Endodermal cell (in vitro differentiated cells): ENCODE data around the gene DNAH6. TPM values are rescaled to one million over a fixed set of nuclear protein-coding genes. Genes with fewer than 3 reads are reported as not detected.

Experiments
- DNase-seq: peaks from one replicate; pipeline ENCODE4 v3.0.0-alpha.2; 2017
- H3K27ac ChIP-seq: 2 replicates; pipeline ENCODE4 v1.5.1; 2013; ENCODE audit warnings: mild to moderate bottlenecking, low read depth, low read length, moderate library complexity
- H3K27me3 ChIP-seq: 2 replicates; pipeline ENCODE4 v1.6.1; 2013; ENCODE audit warnings: mild to moderate bottlenecking, low read length, moderate library complexity; ENCODE audit not compliant: insufficient read depth, control insufficient read depth, poor library complexity, severe bottlenecking
- H3K36me3 ChIP-seq: 2 replicates; pipeline ENCODE4 v1.7.0; 2013; ENCODE audit warnings: mild to moderate bottlenecking, low read length, moderate library complexity; ENCODE audit not compliant: control insufficient read depth, insufficient read depth
- H3K4me1 ChIP-seq: one replicate; pipeline ENCODE4 v1.7.0; 2013; ENCODE audit warnings: low read length; ENCODE audit not compliant: control insufficient read depth, insufficient read depth
- H3K4me3 ChIP-seq: 2 replicates; pipeline ENCODE4 v1.5.1; 2013; ENCODE audit warnings: mild to moderate bottlenecking, low read length, moderate library complexity
- H3K9ac ChIP-seq: 2 replicates; pipeline ENCODE4 v1.6.1; 2013; ENCODE audit warnings: mild to moderate bottlenecking, low read length, moderate library complexity; ENCODE audit not compliant: poor library complexity, severe bottlenecking; ENCODE audit errors: extremely low read depth
- H3K9me3 ChIP-seq: 2 replicates; pipeline ENCODE4 v1.6.1; 2013; ENCODE audit warnings: mild to moderate bottlenecking, low read length, moderate library complexity; ENCODE audit not compliant: control insufficient read depth
- H3K27ac Mint-ChIP-seq: 2 replicates; pipeline ENCODE4 v1.8.0; 2020; ENCODE audit warnings: mixed read lengths
- H3K27me3 Mint-ChIP-seq: 2 replicates; pipeline ENCODE4 v1.8.0; 2021; ENCODE audit warnings: mild to moderate bottlenecking, mixed read lengths; ENCODE audit not compliant: insufficient read depth
- H3K36me3 Mint-ChIP-seq: 2 replicates; pipeline ENCODE4 v1.8.0; 2020; ENCODE audit warnings: low read depth, mixed read lengths
- H3K4me1 Mint-ChIP-seq: 2 replicates; pipeline ENCODE4 v1.8.0; 2020; ENCODE audit warnings: mixed read lengths
- H3K4me3 Mint-ChIP-seq: 2 replicates; pipeline ENCODE4 v1.8.0; 2020; ENCODE audit warnings: mild to moderate bottlenecking, moderate library complexity, mixed read lengths
- H3K9me3 Mint-ChIP-seq: 2 replicates; pipeline ENCODE4 v1.8.0; 2020; ENCODE audit warnings: mild to moderate bottlenecking, mixed read lengths
- CTCF ChIP-seq: fragments of 200-600 bp; sonication (generic); conservative IDR thresholded peaks from 2 replicates; pipeline ENCODE4 v1.5.0; 2021; ENCODE audit warnings: antibody characterized with exemption, mild to moderate bottlenecking
- WGBS, 2 experiments: methylation state at CpG; one replicate each; pipeline versions ENCODE4 v1.1.5 to v1.1.7; 2013; ENCODE audit warnings: missing lambda C conversion rate in 2 of 2, mixed read lengths in 1 of 2; ENCODE audit not compliant: insufficient coverage in 1 of 2, insufficient read length in 1 of 2; 5-methylcytosine and 5-hydroxymethylcytosine counted together
- total RNA-seq, 2 donors: library from RNA; stranded (reverse); fragmentation: NEBNext Ultra II Directional in 1 of 2; extraction: Animal tissue kit (Norgen Biotek cat#: 25700) in 1 of 2; gene quantifications; 2 replicates in 1 of 2; 3 replicates in 1 of 2; pipeline ENCODE4 v1.2.1, GENCODE V29; 2021

DNAH6 gene
- total RNA-seq, 2 donors from 2014 or later: 1.6 to 2.0 TPM

DNA sequence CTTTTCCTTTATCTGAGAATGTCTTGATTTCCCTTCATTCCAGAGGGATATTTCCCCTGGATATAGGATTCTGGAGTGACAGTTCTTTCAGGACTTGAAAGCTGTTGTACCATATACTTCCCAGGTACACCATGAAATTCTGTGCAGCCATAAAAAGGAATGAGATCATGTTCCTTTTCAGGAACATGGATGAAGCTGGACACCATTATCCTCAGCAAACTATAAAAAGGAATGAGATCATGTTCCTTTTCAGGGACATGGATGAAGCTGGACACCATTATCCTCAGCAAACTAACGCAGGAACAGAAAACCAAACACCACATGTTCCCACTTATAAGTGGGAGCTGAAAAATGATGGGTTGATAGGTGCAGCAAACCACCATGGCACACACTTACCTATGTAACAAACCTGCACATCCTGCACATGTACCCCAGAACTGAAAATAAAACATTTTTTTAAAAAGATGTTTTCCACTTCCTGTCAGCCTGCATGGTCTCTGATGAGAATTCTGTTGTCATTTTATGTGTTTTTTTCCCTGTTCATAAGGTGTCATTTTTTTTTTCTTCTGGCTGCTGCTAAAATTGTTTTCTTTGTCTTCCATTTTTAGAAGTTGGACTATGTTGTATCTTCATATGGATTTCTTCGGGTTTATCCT lies 133.3 kb downstream of the DNAH6 start:
- Histone ChIP-seq H3K4me1 (no peaks in the 10 kb centered on the region), H3K36me3 (no peaks in the 10 kb centered on the region), H3K9ac (no peak overlapping the region), H3K27me3 (no peaks in the 10 kb centered on the region), H3K9me3 (no peaks in the 10 kb centered on the region), H3K27ac (no peak overlapping the region), H3K4me3 (no peak overlapping the region)
- DNase-seq: no peak
- no peak for TF ChIP-seq CTCF
- no peak overlapping the region for H3K27ac Mint-ChIP-seq
- no peaks in the 10 kb centered on the region for H3K36me3 Mint-ChIP-seq
- no peak overlapping the region for H3K4me3 Mint-ChIP-seq
- H3K27me3 Mint-ChIP-seq: peaks cover 15% of the 10 kb centered on the region
- no peaks in the 10 kb centered on the region for H3K4me1 Mint-ChIP-seq
- 97% methylated on average over 2 of the region's 2 CpGs; no CpG with 5 or more reads in 1 of the 2 experiments for WGBS, 2 experiments
- peaks cover 4% of the 10 kb centered on the region for H3K9me3 Mint-ChIP-seq

GRCh38 chr2:84652431-84652830 lies 136.1 kb downstream of the DNAH6 start:
- no peaks in the 10 kb centered on the region for H3K27me3 ChIP-seq
- no peaks in the 10 kb centered on the region for H3K9me3 Mint-ChIP-seq
- no peak overlapping the region for H3K4me3 Mint-ChIP-seq
- no peaks in the 10 kb centered on the region for H3K9me3 ChIP-seq
- no peaks in the 10 kb centered on the region for H3K4me1 ChIP-seq
- DNase-seq: no peak
- no peak overlapping the region for H3K27ac Mint-ChIP-seq
- no peak overlapping the region for H3K27ac ChIP-seq
- H3K4me1 Mint-ChIP-seq: no peaks in the 10 kb centered on the region
- no peaks in the 10 kb centered on the region for H3K36me3 Mint-ChIP-seq
- no peak overlapping the region for H3K4me3 ChIP-seq
- 100% methylated on average over 1 of the region's 1 CpG; no CpG with 5 or more reads in 1 of the 2 experiments for WGBS, 2 experiments
- no peak for TF ChIP-seq CTCF
- H3K36me3 ChIP-seq: no peaks in the 10 kb centered on the region
- peaks cover 15% of the 10 kb centered on the region for H3K27me3 Mint-ChIP-seq
- H3K9ac ChIP-seq: no peak overlapping the region

DNA sequence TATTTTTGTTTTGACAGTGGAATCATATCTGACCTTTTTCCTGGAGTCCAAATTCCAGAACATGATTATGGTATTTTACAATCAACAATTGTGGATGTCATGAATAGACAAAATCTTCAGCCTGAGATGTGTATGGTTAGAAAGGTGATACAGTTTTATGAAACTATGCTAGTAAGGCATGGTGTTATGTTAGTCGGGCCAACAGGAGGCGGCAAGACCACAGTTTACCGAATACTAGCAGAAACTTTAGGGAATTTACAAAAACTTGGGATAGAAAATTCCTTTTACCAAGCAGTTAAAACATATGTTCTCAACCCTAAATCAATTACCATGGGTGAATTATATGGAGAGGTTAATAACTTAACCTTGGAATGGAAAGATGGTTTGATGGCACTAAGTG lies 137.0 kb downstream of the DNAH6 start:
- no peaks in the 10 kb centered on the region for H3K4me1 ChIP-seq
- DNase-seq: no peak
- 94% methylated on average over 3 of the region's 3 CpGs; no CpG with 5 or more reads in 1 of the 2 experiments for WGBS, 2 experiments
- Mint-ChIP-seq H3K27me3 (peaks cover 14% of the 10 kb centered on the region), H3K4me1 (no peaks in the 10 kb centered on the region), H3K36me3 (no peaks in the 10 kb centered on the region), H3K4me3 (no peak overlapping the region), H3K9me3 (no peaks in the 10 kb centered on the region), H3K27ac (no peak overlapping the region)
- no peaks in the 10 kb centered on the region for H3K36me3 ChIP-seq
- no peak overlapping the region for H3K27ac ChIP-seq
- no peaks in the 10 kb centered on the region for H3K27me3 ChIP-seq
- H3K9me3 ChIP-seq: no peaks in the 10 kb centered on the region
- H3K9ac ChIP-seq: no peak overlapping the region
- peak; percentile 62 for TF ChIP-seq CTCF
- no peak overlapping the region for H3K4me3 ChIP-seq
